ENCODE measurements around the gene SUN3. TPM values are rescaled to one million over a fixed set of nuclear protein-coding genes. Genes with fewer than 3 reads are reported as not detected.

The SUN3 gene
- total and polyA plus RNA-seq, 10 of the 15 experiments (the other 5 are each of a cell fraction or from before 2014, with no cell fraction given) = 0.29 to 0.48 TPM; not detected in 8

GRCh38 chr7:47949703-47950102 is 79.2 kb downstream of the SUN3 start:
- Histone ChIP-seq H3K4me3 (no peak overlapping the region), H3K4me1 (ENCODE audit: control insufficient read depth, insufficient read depth, low read length) (peaks cover 2% of the 10 kb centered on the region; the same call in 1 of the 2 replicates), H2AFZ (ENCODE audit: control insufficient read depth, low read depth, low read length) (no peak overlapping the region), H3K27me3 (replicated peaks in 1 of 2; ENCODE audit: control insufficient read depth in 2 of 2, insufficient read depth in 2 of 2, low read length in 1 of 2) (no peaks in the 10 kb centered on the region), H3K27ac (ENCODE audit: control insufficient read depth, insufficient read depth) (no peak overlapping the region), H3K9ac (ENCODE audit: control insufficient read depth, insufficient read depth, low read length) (no peak overlapping the region), H3K79me2 (ENCODE audit: control insufficient read depth, insufficient read depth, low read length) (no peaks in the 10 kb centered on the region), H3K36me3 (ENCODE audit: control insufficient read depth in 2 of 2, insufficient read depth in 2 of 2, low read length in 1 of 2) (peaks cover 0 to under 1% of the 10 kb centered on the region in 2 experiments; a peak in 1 of 4 replicates), H4K20me1 (ENCODE audit: control insufficient read depth, insufficient read depth) (no peaks in the 10 kb centered on the region), H3K4me2 (ENCODE audit: control insufficient read depth, insufficient read depth) (no peak overlapping the region), H3K9me3 (replicated peaks; ENCODE audit: control insufficient read depth, insufficient read depth, low read length) (no peaks in the 10 kb centered on the region)
- intact Hi-C loops (cut with micrococcal nuclease; ENCODE audit: unreplicated experiment) = no loop called here
- CTCF ChIA-PET = interaction anchor here (0.9 to 1.2 kb wide), 2 partner anchors 154 to 161 kb away, joined by 3 read pairs; no protein-coding TSS in a partner anchor
- POLR2A ChIA-PET = no interaction called here
- no peak for DNase-seq (ENCODE audit: low read depth, low spot score)
- 57% methylated on average over 4 of the region's 4 CpGs for WGBS (ENCODE audit: insufficient coverage, insufficient replicate concordance, low lambda C conversion rate, missing lambda C conversion rate)
- RAD21 ChIA-PET (ENCODE audit: unreplicated experiment) = no interaction called here
- no peak for FAIRE-seq
- BruUV-seq (replicated peaks) = no TSS peak
- in situ Hi-C loops (cut with MboI) = loop anchor here (25.0 kb wide), 1 partner anchor 1813 kb away; the partner anchor contains the start of gene VWC2
- ATAC-seq = no peak
- SMC1A ChIA-PET (ENCODE audit: uncharacterized antibody, unreplicated experiment) = no interaction called here
- TF ChIP-seq FOS (IDR thresholded peaks at IDR 0.05; ENCODE audit: borderline replicate concordance, extremely low read depth, insufficient read length) (no peak), GABPA (IDR thresholded peaks at IDR 0.05; ENCODE audit: low read depth) (no peak), TBL1XR1 (IDR thresholded peaks at IDR 0.05; ENCODE audit: low read depth, low read length) (no peak), CBFB (IDR thresholded peaks at IDR 0.05; ENCODE audit: low read depth) (no peak), CTCF (IDR thresholded peaks at IDR 0.05 in 2 of 3, conservative IDR thresholded peaks at IDR 0.05 in 1 of 3; ENCODE audit: control insufficient read depth in 2 of 3, extremely low read depth in 1 of 3, insufficient read depth in 1 of 3, low read depth in 3 of 3, low read length in 3 of 3) (no peak), CREM (IDR thresholded peaks at IDR 0.05; ENCODE audit: low read depth) (no peak), CBX3 (IDR thresholded peaks at IDR 0.05; ENCODE audit: borderline replicate concordance, low read depth) (no peak), MTA2 (IDR thresholded peaks at IDR 0.05; ENCODE audit: low read depth) (no peak), ZNF687 (IDR thresholded peaks at IDR 0.05) (no peak), ATF3 (IDR thresholded peaks at IDR 0.05; ENCODE audit: borderline replicate concordance, extremely low read depth, low read depth, low read length) (no peak), ETV6 (conservative IDR thresholded peaks at IDR 0.05 in 1 of 2, IDR thresholded peaks at IDR 0.05 in 1 of 2; ENCODE audit: borderline replicate concordance in 1 of 2, low read depth in 1 of 2) (no peak), SRF (IDR thresholded peaks at IDR 0.05; ENCODE audit: low read depth in 2 of 2, low read length in 2 of 2) (no peak), KLF5 (IDR thresholded peaks at IDR 0.05; ENCODE audit: partially characterized antibody) (no peak), NRF1 (conservative IDR thresholded peaks at IDR 0.05; ENCODE audit: low read depth, low read length) (no peak), ZNF622 (IDR thresholded peaks at IDR 0.05) (no peak), ZNF274 (IDR thresholded peaks at IDR 0.05; ENCODE audit: insufficient read depth, insufficient read length) (no peak)

All from GM12878 (cell line).